SK-N-SH treated with all-trans-retinoic acid at 6 μM for 48 hours (cell line): Measurements from ENCODE around the gene TRIM69.
A peak's percentile ranks its signal among the peaks of the same experiment; 100 is the strongest.

Experiments
- ATAC-seq: fragments of 200-7000 bp; cut with Tn5 transposase; 3 replicates; pipeline ENCODE4 v1.9.1; 2020; ENCODE audit warnings: mild to moderate bottlenecking, moderate library complexity
- ARNTL ChIP-seq: fragments of 450-650 bp; formaldehyde crosslinking; IDR thresholded peaks from 2 replicates; pipeline ENCODE4 v1.5.0; 2020; ENCODE audit warnings: low read depth, mild to moderate bottlenecking, moderate library complexity, borderline replicate concordance
- BACH2 ChIP-seq: fragments of 250-450 bp; sonication (Bioruptor Pico); IDR thresholded peaks from 2 replicates; pipeline ENCODE4 v1.9.0; 2021; ENCODE audit warnings: mild to moderate bottlenecking, borderline replicate concordance
- CSDC2 ChIP-seq: fragments of 250-450 bp; sonication (Bioruptor Pico); IDR thresholded peaks from 2 replicates; pipeline ENCODE4 v1.5.0; 2020; ENCODE audit warnings: mild to moderate bottlenecking, moderate library complexity
- CSRNP3 ChIP-seq: fragments of 250-450 bp; sonication (Bioruptor Pico); IDR thresholded peaks from 2 replicates; pipeline ENCODE4 v1.5.1; 2021; ENCODE audit warnings: mild to moderate bottlenecking, moderate library complexity
- GLIS3 ChIP-seq: fragments of 250-450 bp; sonication (Bioruptor Pico); IDR thresholded peaks from 2 replicates; pipeline ENCODE4 v1.5.0; 2020; ENCODE audit warnings: mild to moderate bottlenecking, moderate library complexity
- ISL1 ChIP-seq: fragments of 250-450 bp; sonication (Bioruptor Pico); IDR thresholded peaks from 2 replicates; pipeline ENCODE4 v2.1.2; 2022; ENCODE audit warnings: mild to moderate bottlenecking, moderate library complexity
- OSR1 ChIP-seq: fragments of 250-450 bp; sonication (Bioruptor Pico); IDR thresholded peaks from 2 replicates; pipeline ENCODE4 v1.8.0; 2022; ENCODE audit warnings: moderate library complexity, mild to moderate bottlenecking, inconsistent platforms
- PPARA ChIP-seq: fragments of 250-450 bp; sonication (Bioruptor Pico); IDR thresholded peaks from 2 replicates; pipeline ENCODE4 v1.5.0; 2020; ENCODE audit warnings: mild to moderate bottlenecking, borderline replicate concordance
- SNAI2 ChIP-seq: fragments of 250-450 bp; sonication (Bioruptor Pico); IDR thresholded peaks from 2 replicates; pipeline ENCODE4 v1.5.0; 2020; ENCODE audit warnings: mild to moderate bottlenecking, moderate library complexity
- TOX ChIP-seq: fragments of 250-450 bp; sonication (Bioruptor Pico); IDR thresholded peaks from 2 replicates; pipeline ENCODE4 v1.8.0; 2021; ENCODE audit warnings: mild to moderate bottlenecking, moderate library complexity, borderline replicate concordance
- TSHZ2 ChIP-seq: fragments of 250-450 bp; sonication (Bioruptor Pico); IDR thresholded peaks from 2 replicates; pipeline ENCODE4 v1.5.0; 2020; ENCODE audit warnings: mild to moderate bottlenecking, moderate library complexity
- ZC3H10 ChIP-seq: fragments of 250-450 bp; sonication (Bioruptor Pico); IDR thresholded peaks from 2 replicates; pipeline ENCODE4 v1.5.1; 2021; ENCODE audit warnings: mild to moderate bottlenecking, moderate library complexity
- ZFP3 ChIP-seq: fragments of 250-450 bp; sonication (Bioruptor Pico); IDR thresholded peaks from 2 replicates; pipeline ENCODE4 v1.5.0; 2020; ENCODE audit warnings: mild to moderate bottlenecking, moderate library complexity
- ZFP30 ChIP-seq: fragments of 450-650 bp; formaldehyde crosslinking; IDR thresholded peaks from 2 replicates; pipeline ENCODE4 v1.5.0; 2022; ENCODE audit warnings: mild to moderate bottlenecking, moderate library complexity
- ZNF565 ChIP-seq: fragments of 450-650 bp; formaldehyde crosslinking; conservative IDR thresholded peaks from 2 replicates; pipeline ENCODE4 v1.5.0; 2020; ENCODE audit warnings: low read depth, mild to moderate bottlenecking, moderate library complexity
- ZNF8 ChIP-seq: fragments of 450-650 bp; formaldehyde crosslinking; IDR thresholded peaks from 2 replicates; pipeline ENCODE4 v1.5.0; 2020; ENCODE audit warnings: mild to moderate bottlenecking, moderate library complexity
- TF ChIP-seq, protein P1 (sequence below): fragments of 250-450 bp; sonication (Bioruptor Pico); IDR thresholded peaks from 2 replicates; pipeline ENCODE4 v1.8.0; 2020; ENCODE audit warnings: mild to moderate bottlenecking, moderate library complexity, borderline replicate concordance
- TF ChIP-seq, protein P2 (sequence below): fragments of 250-450 bp; sonication (Bioruptor Pico); IDR thresholded peaks from 2 replicates; pipeline ENCODE4 v1.8.0; 2021; ENCODE audit warnings: low read depth, mild to moderate bottlenecking, moderate library complexity, borderline replicate concordance

Gene TRIM69

GRCh38 chr15:44796508-44796907, 60.2 kb downstream of the TRIM69 start:
- TF ChIP-seq SNAI2: no peak
- TF ChIP-seq TSHZ2 (CRISPR knock-in tag): no peak
- no peak for TF ChIP-seq GLIS3 (CRISPR knock-in tag)
- no peak for ATAC-seq

- TF ChIP-seq, protein P1, sequence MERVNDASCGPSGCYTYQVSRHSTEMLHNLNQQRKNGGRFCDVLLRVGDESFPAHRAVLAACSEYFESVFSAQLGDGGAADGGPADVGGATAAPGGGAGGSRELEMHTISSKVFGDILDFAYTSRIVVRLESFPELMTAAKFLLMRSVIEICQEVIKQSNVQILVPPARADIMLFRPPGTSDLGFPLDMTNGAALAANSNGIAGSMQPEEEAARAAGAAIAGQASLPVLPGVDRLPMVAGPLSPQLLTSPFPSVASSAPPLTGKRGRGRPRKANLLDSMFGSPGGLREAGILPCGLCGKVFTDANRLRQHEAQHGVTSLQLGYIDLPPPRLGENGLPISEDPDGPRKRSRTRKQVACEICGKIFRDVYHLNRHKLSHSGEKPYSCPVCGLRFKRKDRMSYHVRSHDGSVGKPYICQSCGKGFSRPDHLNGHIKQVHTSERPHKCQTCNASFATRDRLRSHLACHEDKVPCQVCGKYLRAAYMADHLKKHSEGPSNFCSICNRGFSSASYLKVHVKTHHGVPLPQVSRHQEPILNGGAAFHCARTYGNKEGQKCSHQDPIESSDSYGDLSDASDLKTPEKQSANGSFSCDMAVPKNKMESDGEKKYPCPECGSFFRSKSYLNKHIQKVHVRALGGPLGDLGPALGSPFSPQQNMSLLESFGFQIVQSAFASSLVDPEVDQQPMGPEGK (CRISPR knock-in tag): no peak
- no peak for TF ChIP-seq ZNF8
- TF ChIP-seq, protein P2, sequence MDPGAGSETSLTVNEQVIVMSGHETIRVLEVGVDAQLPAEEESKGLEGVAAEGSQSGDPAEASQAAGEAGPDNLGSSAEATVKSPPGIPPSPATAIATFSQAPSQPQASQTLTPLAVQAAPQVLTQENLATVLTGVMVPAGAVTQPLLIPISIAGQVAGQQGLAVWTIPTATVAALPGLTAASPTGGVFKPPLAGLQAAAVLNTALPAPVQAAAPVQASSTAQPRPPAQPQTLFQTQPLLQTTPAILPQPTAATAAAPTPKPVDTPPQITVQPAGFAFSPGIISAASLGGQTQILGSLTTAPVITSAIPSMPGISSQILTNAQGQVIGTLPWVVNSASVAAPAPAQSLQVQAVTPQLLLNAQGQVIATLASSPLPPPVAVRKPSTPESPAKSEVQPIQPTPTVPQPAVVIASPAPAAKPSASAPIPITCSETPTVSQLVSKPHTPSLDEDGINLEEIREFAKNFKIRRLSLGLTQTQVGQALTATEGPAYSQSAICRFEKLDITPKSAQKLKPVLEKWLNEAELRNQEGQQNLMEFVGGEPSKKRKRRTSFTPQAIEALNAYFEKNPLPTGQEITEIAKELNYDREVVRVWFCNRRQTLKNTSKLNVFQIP (CRISPR knock-in tag): no peak
- TF ChIP-seq CSDC2 (CRISPR knock-in tag): no peak
- TF ChIP-seq ARNTL: no peak
- ATAC-seq: peak; percentile 66; the same call in 2 of the 3 replicates
Observed at GRCh38 chr15:44798826-44799225, 62.5 kb downstream of the TRIM69 start.

GRCh38 chr15:44801364-44801763, 65.0 kb downstream of the TRIM69 start:
- ATAC-seq: no peak
- TF ChIP-seq ISL1 (CRISPR knock-in tag) (no peak), ARNTL (no peak), BACH2 (CRISPR knock-in tag) (no peak), ZFP30 (CRISPR knock-in tag) (no peak), SNAI2 (no peak), ZFP3 (no peak), ZNF565 (CRISPR knock-in tag) (no peak), OSR1 (CRISPR knock-in tag) (no peak), ZNF8 (no peak), CSDC2 (CRISPR knock-in tag) (no peak), ZC3H10 (CRISPR knock-in tag) (no peak), TOX (CRISPR knock-in tag) (no peak), CSRNP3 (no peak)
- TF ChIP-seq, protein P1 (CRISPR knock-in tag): no peak

GRCh38 chr15:44801797-44802196, 65.5 kb downstream of the TRIM69 start:
- no peak for TF ChIP-seq SNAI2
- TF ChIP-seq, protein P2 (CRISPR knock-in tag): no peak
- TF ChIP-seq PPARA (CRISPR knock-in tag): no peak
- TF ChIP-seq, protein P1 (CRISPR knock-in tag): no peak
- no peak for TF ChIP-seq BACH2 (CRISPR knock-in tag)
- no peak for TF ChIP-seq GLIS3 (CRISPR knock-in tag)
- no peak for ATAC-seq
